Stimulated activated CD8-positive, alpha-beta memory T cell treated with anti-CD3 and anti-CD28 coated beads, Interleukin-4, amount 100 ng/mL, for 24 hours (primary cell): ENCODE data around the gene FAM53B.
"Not testable (repeated sequence)": the region's sequence is repeated elsewhere in the genome, so short reads cannot be mapped to it uniquely, and the experiment has no call there.

Experiments
- DNase-seq: peaks from one replicate; pipeline ENCODE4 v3.0.0-alpha.2; 2020; ENCODE audit warnings: low read depth

FAM53B gene

DNA sequence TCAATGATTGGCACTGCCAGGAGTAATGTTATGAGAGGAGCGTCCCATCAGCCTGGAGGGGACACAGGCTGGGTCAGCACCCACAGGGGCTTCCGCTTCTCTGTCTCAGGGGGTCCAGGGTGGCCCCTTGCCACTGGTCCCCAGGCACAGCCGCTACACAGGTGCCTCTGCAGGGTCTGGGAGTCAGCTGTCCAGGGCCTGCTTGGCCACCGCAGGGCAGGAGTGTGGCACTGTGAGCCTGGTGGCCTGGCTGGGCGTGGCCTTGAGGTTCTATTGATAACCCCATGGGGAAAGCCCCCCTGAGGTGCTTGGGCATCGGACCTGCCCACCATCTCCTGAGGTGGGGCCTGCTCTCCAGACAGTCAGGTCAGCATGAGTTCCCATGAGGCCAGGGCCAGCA, 146.0 kb downstream of the FAM53B start:
- no peak for DNase-seq

DNA sequence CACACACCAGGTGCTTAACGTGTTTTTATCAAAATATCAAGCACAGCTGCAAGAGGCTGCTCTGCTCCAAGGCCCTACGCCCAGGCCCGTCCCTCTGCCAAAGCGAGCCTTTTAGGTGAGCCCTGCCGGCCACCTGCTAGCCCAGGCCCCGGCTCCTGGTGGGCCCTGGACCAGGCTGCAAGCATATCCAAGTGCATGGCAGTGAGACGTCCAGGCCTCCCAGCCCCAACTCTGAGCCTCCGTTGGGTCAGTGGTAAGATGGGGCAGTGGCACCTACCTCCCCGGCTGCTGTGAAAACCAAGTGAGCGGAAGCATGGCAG, 146.4 kb downstream of the FAM53B start:
- no peak for DNase-seq

DNA sequence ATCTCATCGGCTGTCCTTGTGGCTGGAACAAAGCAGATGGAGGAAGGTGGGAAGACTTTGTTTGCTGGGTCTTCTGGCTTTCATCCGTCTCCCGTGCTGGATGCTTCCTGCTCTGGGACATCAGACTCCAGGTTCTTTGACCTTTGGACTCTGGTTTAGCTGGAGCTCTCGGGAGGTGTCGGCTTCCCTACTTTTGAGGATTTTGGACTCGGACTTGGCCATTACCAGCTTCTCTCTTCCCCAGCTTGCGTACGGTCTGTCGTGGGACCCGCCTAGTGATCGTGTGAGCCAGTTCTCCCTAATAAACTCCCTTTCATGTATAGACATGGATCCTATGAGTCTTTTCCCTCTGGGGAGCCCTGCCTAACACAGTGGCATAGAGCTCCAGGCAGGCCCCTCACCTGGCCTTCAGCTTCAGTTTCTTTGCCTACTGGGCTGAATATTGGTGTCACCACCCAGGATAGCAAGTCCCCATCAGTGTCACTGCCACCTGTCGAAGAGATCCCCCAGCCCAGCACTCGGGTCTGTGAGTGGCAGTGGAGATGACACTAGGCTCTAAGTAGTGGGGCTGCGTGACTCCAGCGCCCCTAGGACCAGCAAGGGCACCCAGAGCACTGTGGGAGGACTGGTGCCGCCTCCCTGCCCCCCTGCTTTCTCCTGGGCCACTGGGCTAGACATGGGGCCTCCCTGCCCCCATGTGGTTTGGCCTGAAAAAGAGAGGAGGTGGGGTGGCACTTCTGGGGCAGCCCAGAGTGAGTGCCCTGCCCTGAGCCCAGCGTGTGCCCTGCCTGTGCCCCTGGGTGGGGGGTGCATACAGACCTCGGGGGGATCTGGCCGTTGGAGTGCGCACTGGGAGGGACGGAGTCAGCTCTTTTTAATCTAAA, 147.0 kb downstream of the FAM53B start:
- DNase-seq: no peak

DNA sequence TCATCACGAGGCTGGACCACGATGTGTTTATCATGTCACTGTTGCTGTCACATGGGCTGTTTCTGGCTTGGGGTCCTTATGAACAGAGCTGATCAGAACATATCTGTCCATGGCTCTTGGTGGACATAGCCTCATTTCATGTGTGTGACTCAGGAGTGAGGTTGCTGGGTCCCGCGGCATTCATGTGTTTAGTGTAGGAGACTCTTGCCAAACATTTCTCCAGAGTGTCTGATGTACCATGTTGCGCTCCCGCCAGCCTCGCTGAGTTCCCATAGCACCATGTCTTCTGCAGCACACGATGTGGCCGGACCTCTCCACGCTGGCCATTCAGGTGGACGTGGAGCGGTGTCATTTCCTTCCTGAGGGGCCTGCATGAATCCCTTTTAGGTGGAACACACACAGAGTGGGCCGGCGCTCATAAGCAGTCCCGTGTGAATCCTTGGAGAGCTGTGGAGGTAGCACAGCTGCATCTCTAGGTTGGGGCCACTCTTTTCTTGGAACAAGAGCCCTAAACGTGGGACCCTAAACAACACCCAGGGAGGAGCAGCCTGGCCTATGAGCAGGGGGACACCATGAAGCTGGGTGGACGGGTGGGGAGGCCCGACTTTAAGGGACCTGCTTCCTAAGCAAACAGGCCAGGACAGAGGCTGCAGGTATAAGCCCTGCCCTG, 147.9 kb downstream of the FAM53B start:
- DNase-seq: no peak

DNA sequence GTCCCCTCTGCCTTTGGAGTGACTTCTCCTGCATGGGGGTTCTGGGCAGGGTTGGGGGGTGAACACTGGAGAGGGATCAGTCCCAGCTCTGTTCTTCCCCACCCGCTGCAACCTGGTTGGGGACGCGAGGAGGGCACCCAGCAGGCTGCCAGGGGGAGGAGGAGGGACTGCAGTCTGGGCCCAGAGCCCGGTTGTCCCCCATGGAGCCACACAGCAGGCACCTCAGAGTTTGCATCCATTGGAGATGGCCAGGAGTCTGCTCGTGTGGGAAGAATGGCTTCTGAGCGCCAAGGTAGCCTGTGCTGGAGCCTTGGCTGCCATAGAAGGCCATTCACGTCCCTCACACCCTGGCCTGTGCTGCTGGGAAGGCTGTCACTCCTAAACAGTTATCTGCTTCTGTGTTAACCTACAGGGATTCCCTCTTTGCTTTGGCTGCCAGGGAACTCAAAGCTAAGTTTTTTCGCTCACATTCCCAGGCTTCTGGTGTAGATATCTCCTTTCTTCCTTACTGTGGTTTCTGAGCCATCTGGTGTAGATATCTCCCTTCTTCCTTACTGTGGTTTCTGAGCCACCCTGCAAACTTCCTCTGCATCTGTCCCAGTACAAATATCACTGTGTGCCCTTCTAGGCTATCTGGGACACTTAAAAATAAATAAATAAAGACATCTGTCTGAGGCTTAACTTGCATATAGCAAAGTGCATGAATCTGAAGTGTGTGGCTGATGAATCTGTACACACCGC, 148.9 kb downstream of the FAM53B start:
- no peak for DNase-seq

DNA sequence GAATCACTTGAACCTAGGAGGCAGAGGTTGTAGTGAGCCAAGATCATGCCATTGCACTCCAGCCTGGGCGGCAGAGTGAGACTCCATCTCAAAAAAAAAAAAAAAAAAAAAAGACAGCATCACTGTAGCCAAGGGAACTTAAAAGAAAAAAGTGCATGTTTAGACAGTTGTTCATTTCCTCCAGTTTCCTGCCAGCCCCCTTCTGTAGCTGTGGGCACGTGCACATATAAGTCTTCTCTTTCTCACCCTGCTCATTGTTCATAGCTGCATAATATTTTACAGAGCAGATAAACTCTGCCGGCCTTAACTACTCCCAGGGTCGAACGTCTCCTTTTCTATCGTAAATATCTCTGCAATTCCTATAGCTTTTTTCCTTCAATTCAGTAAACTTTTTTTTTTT, 149.9 kb downstream of the FAM53B start:
- DNase-seq: no peak

DNA sequence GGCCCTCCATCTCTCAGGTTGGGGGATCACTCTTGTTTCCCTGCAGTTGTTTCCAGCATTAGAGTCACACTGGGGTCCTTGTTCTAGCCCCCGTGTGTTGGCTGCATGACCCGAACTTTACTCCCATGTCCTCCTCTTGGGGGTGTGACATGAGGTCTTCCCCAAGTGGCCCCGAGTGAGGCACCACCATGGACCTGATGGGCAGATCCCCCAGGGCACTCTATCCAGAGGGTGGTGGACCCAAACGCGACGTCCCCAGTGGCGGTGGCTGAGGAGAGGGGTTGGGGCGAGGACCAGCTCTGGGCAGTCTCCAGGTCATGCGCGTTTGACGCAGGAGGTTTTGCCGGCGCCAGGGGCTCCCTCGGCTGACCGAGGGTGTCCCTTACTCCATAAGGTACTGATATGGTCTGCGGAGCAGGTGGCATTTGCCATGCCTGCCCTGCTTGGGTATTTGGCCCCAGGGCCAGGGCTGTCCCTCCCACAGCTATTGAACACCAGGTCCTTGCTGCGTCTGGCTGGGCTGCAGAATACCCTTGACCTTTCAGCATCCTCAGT, 150.7 kb downstream of the FAM53B start:
- no peak for DNase-seq

DNA sequence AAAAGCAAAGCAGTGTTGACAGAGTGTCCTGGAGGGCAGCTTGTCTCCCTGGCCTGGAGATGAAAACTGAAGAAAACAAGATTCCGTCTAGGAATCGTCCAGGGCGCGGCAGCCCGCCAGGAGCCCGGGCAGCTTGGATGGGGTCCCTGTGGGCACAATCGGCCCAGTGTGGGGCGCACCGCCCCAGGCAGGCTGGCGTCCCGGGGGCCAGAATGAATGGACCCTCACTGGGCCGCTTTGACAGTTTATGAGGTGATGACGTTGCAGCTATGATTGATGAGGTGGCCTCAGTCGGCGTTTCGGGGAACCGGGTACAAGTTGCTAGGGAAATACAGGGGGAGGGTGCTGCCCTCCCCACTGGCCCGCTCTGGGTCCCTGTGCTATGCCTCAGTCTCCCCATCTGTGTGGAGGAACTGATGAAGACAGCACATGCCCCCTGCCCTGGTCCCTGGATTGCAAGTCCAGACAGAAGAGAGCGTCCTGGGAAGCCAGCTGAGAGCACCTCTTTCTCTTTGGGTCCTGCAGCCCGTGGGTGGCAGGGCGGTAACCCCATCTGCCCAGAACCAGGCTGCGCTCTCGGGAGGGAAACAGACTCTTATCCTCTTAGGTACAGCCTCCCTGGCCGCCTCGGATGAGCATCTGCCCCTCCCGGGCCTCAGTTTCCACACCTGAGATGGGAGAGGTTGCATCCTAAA, 151.3 kb downstream of the FAM53B start:
- DNase-seq: no peak

DNA sequence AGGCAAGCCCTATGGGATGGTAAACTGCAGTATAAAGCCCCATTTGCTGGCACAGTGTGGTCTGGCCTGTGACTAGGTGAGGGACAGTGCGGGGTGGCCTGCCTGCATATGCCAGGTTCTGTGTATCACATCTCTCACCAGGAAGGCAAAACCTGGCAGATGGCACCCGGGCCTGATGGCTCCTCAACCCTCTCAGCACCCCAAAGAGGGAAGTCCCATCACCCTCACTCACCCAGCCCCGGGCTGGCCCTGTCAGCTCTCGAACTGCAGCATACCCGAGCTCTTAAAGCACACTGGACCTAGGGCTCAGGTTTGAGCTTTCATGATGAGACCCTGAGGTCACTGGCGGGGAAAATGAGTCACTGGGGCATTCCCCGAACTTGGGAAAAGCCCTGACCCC, 152.1 kb downstream of the FAM53B start:
- no peak for DNase-seq

DNA sequence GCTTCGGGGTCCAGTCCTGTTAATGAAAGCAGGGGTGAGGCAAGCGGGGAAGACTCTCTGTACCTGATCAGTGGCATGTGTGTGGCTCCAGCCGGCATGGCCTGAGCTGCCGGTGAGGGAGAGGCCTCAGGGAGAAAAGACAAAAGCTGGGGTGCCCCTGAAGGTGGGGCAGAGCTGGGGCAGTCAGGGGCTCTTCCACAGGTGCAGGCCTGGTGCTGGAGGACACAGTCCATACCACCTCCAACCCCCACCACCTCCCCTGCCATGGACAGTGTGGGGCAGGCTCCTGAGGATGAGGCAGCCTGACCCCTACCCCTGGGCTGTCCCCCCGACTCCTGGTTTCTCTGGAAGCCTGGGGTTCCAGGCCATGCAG, 153.1 kb downstream of the FAM53B start:
- DNase-seq: no peak

DNA sequence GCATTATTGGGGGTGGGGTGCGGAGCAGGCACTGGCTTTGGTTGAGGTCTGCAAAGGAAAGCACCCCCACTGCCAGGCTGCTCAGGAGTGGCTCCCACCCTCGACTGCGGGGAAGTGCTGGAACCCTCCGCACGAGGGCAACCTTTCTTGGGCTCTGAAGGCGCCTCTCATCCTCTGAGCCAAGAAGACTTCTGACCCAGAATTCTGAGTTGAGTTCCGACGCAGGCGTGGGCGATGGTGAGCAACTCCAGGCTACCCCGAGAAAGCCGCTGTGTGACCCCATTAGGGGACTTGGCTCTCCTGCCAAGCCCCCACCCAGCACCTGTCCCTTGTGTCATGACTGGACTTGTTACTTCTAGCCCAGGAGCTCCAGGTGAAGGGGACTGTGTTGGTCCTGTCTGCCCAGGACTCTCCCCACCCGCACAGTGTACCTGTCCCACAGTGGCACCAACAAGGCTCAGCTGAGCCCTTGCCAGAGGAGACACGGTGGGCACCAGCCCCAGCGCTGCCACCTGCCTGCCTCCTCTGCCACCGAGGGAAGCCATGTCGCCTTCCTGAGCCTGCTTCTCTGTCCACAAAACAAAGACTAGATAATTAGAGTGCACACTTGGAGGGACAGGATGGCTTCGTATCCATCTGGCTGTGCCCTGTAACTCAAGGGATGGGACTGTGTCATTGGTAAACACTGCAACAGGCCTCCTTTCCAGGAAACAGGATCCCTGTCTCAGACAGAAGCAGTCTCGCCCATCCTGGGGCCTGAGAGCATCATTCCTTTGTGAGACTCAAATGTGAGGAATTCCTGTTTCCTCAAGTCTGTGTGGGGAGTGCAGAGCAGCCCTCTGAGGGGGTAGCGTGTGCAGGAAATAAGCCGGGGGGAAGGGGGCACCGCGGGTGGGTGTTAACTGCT, 153.7 kb downstream of the FAM53B start:
- no peak for DNase-seq

DNA sequence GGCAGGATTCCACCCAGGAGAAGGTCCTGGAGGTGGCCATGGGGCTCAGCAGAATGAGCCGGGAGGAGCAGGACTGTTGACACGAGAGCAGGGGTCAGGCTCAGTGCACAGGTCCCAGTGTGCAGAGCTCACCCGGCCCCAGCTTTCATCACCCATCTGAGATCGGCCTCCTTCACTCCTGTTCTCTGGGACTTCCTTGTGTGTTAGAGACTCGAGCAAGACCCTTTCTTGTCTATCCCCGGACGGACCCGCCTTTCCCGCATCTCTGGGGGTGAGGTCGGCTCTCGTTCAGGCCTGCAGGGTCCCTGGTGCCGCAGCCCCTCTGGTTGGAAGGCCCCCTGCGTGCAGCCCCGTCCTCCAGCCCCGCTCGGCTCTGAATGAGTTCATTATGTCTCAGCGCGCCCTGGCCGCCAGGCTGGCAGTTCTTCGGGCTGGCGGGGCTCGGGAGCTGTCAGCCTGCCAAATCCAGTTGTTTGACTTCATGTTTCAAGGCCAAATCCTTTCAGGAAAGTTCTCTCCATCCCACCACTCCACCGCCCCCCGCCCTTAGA, 154.6 kb downstream of the FAM53B start:
- no peak for DNase-seq

DNA sequence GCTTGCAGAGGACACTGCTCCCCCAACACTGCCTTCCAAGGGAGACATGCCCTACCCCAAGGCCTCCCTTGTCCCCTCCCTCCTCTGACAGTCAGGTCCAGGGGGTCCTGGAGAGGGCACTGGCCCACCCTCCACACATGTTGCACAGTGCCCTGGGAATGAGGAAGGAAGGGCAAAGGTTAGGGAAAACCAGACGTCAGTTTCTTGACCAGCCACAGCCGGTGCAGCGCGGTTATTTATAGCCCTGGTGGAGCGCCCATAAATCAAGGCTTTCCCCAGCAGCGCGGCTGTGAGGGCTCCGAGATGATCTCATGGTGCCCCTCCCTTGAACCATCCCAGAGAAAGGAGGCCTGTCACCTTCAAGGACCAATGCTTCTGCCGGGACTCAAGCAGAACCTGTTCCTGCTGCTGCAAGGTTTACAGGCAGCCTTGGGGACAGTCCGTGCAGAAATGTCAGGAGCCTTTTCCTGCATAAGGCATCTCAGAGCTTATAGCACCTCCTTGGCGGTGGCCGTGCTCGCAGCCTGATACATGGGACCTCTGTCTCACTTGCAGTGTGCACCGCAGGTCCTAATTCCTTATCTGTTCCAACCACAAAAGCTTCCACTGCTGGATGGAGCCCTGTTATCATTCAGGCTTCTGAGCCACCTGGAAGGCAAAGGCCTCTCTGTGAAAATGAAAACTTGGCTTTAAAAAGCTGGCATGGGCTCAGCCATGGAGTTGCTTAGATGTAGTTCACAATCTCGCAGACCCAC, 155.3 kb downstream of the FAM53B start:
- no peak for DNase-seq

DNA sequence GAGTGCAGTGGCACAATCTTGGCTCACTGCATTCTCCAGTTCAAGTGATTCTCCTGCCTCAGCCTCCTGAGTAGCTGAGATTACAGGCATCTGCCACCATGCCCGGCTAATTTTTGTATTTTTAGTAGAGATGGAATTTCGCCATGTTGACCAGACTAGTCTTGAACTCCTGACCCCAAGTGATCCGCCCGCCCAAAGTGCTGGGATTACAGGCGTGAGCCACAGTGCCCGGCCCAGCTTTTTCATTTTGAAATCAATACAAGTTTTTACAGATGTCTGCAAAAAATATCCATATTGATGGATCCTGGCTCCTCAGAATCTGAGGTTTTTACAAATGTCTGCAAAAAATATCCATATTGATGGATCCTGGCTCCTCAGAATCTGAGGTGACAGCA, 155.8 kb downstream of the FAM53B start:
- not testable (repeated sequence) for DNase-seq

DNA sequence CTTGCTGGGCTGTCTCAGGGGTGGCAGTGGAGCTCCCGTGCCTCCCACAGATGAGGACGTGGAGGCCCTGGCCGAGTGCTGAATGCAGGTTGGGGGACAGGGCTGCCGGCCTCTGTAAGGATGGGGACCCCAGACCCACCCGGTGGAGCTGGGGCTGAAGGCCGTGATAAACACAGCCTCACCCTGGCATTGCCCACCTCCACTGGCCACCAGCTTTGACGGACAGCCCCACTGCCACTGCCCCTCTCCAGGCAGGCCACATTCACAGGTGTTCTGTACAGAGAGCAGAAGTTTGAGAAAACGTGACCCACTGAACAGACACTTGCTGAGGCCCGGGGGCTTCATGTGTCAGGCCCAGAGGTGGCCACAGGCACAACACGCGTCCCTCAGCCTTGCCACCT, 156.4 kb downstream of the FAM53B start:
- no peak for DNase-seq

DNA sequence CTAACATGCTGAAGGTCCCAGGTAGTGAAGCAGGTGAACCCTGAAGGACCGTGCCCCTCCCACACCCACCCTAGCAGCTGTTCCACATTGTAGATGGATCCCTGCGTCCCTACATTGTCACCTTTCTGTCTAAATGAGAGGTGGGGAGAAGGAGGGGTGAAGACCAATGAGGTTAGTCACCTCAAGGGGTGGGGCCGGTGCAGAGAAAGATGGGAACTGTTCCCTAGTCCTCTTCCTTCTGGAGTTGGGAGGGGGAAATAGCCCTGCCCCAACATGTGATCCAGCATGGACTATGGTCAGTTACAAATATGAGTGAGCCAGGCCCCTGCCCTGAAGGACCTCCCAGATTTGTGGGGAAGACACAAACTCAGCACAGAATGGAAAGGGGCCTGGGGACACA, 158.0 kb downstream of the FAM53B start:
- DNase-seq: no peak

DNA sequence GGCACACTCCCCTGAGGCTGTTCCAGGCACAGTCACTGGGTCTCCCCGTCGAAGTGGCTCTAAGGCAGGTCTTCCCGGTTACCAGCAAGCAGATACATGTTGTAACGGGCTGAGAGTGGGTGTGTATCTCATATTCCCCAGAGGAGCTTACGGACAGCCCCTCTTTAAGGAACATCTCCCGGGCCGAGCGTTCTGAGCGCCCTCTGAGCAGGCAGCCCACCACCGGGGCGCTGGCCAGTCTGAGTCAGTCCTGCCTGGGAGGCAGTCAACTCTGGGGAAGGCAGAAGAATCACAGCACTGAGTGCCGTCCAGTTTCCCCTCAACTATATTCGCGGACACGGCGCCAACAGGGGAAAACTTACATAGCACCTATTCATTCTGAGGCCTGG, 165.2 kb downstream of the FAM53B start:
- DNase-seq: no peak

DNA sequence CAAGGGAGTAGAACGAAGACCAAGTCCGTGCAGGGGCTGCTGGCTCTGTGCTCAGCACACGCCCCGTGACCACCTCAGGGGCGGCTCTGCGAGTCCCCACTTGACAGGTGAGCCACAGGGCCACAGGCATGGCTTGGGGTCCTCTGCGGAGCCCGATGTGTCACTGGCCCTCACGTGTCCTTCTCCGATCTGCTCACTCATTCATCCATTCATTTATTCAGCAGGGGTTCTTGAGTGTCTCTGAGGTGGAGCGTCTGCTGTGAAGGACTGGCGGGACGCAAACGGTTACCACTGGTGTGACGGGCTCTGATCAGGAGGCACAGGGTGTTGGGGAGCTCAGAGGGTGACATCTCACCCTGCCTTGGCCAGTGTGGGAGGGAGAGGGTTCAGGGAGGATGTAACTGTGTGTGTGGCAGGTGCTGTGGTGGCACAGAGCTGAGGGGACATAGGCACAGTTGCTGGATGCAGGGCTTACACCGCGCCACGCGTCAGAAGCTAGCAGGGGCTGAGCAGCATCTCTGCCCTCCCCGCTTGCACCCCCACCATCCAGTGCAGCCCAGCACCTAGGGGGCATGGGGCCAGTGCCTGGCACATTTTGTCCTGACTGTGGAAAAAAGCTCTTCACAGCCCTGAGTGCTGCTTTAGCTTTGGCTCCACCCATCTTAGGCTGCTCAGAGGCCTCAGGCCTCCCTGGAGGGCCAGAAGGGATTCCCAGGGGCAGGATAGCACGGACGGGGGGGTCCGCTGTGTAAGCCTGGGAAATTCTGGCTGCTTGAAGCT, 165.8 kb downstream of the FAM53B start:
- DNase-seq: no peak

DNA sequence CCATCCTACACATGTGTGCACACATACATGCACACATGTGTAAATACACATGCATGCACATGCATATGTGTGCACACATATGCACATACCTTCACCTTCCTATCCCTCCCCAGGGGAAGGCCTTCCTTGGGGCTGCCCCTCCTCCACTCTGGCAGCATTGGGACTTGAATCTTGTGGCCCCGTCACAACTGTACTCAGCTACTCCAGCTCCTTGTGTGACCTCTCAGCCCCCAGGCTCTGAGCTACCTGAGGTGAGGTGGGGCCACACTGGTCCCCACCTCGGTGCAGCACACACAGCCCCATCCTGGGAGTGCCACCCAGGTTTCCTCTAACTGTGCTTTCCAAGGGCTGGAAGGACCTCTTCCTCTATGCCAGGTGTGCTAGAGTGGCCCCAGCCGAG, 166.5 kb downstream of the FAM53B start:
- DNase-seq: no peak
